HUES6 (cell line): ENCODE results near the gene P3H2.

Experiments used
- H3K27ac ChIP-seq: 2 replicates; pipeline ENCODE4 v1.7.0; 2013; ENCODE audit warnings: low read depth, mild to moderate bottlenecking, low read length, inconsistent platforms
- H3K27me3 ChIP-seq: 2 replicates; pipeline ENCODE4 v1.6.1; 2013; ENCODE audit warnings: low read length; ENCODE audit not compliant: control insufficient read depth, insufficient read depth
- H3K36me3 ChIP-seq: 2 replicates; pipeline ENCODE4 v1.6.1; 2013; ENCODE audit warnings: low read length; ENCODE audit not compliant: control insufficient read depth, insufficient read depth
- H3K4me1 ChIP-seq: 2 replicates; pipeline ENCODE4 v1.6.1; 2013; ENCODE audit warnings: low read length; ENCODE audit not compliant: control insufficient read depth, insufficient read depth
- H3K4me3 ChIP-seq: 2 replicates; pipeline ENCODE4 v1.5.1; 2013; ENCODE audit warnings: low read depth, low read length
- H3K9ac ChIP-seq: one replicate; pipeline ENCODE4 v1.6.1; 2013; ENCODE audit warnings: mild to moderate bottlenecking, low read length
- H3K9me3 ChIP-seq: 2 replicates; pipeline ENCODE4 v1.6.1; 2013; ENCODE audit warnings: low read depth, low read length; ENCODE audit not compliant: control insufficient read depth, insufficient read depth

P3H2 gene

DNA sequence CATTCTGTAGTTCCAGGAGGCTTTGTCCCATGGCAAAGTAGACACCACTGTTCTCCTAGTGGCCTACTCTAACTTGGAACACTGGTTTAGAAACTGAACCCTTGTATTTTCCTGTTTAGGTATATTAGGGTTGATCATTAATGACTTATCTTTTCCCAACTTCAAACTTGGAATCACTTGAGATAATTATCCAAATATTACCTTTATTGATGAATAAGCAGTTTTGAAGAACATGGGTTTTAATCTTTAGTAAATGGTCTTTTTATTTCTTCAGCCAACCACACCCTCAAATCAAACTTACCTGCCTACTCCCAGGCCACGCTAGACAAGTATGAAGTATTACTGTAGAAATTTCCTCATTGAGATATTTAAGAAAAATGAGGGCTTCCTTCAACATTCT, 6.5 kb upstream of the P3H2 start:
- no peaks in the 10 kb centered on the region for H3K9me3 ChIP-seq
- H3K36me3 ChIP-seq: no peaks in the 10 kb centered on the region
- no peaks in the 10 kb centered on the region for H3K27me3 ChIP-seq
- no peak overlapping the region for H3K27ac ChIP-seq
- no peak overlapping the region for H3K4me3 ChIP-seq
- no peak overlapping the region for H3K9ac ChIP-seq
- peaks cover 16% of the 10 kb centered on the region; the same call in 1 of the 2 replicates for H3K4me1 ChIP-seq

GRCh38 chr3:190125436-190126068, 4.9 kb upstream of the P3H2 start:
- H3K4me1 ChIP-seq: peaks cover 16% of the 10 kb centered on the region; the same call in 1 of the 2 replicates
- H3K9me3 ChIP-seq: no peaks in the 10 kb centered on the region
- H3K4me3 ChIP-seq: no peak overlapping the region
- no peak overlapping the region for H3K9ac ChIP-seq
- H3K36me3 ChIP-seq: no peaks in the 10 kb centered on the region
- peaks cover 3% of the 10 kb centered on the region; the same call in 1 of the 2 replicates for H3K27me3 ChIP-seq
- no peak overlapping the region for H3K27ac ChIP-seq

GRCh38 chr3:190124067-190124466, 3.4 kb upstream of the P3H2 start:
- Histone ChIP-seq H3K9me3 (no peaks in the 10 kb centered on the region), H3K27ac (no peak overlapping the region), H3K27me3 (peaks cover 14% of the 10 kb centered on the region; the same call in 1 of the 2 replicates), H3K36me3 (no peaks in the 10 kb centered on the region), H3K9ac (no peak overlapping the region), H3K4me1 (peaks cover 20% of the 10 kb centered on the region), H3K4me3 (no peak overlapping the region)

DNA sequence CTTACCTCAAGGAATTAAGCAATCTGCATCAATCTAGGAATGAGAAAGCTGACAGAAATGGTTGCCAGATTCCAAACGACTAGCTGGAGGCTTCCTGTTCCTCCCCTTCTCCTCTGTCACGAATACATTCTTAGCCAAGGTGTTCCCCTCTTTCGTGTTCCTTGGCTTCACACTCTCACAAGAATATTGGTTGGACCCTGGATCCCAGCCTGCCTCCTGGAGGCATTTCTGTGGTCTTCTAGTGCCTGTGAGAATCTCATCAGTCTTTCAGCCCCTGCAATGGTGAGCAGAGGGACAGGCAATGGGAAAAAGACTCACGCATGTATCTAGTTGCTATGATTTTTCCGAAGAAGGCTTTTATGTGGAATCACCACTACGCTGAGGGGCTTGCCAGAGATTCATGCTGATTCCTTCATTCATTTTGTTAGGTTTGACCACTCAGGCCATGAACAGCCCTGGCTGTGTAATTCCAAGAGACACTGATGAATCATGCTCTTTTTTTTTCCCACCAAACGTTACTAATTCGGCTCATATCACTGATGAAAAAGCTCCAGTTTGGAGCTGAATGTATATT, 1.6 kb upstream of the P3H2 start:
- no peak overlapping the region for H3K27ac ChIP-seq
- H3K4me3 ChIP-seq: peak overlapping the region; percentile 73; the same call in 1 of the 2 replicates

DNA sequence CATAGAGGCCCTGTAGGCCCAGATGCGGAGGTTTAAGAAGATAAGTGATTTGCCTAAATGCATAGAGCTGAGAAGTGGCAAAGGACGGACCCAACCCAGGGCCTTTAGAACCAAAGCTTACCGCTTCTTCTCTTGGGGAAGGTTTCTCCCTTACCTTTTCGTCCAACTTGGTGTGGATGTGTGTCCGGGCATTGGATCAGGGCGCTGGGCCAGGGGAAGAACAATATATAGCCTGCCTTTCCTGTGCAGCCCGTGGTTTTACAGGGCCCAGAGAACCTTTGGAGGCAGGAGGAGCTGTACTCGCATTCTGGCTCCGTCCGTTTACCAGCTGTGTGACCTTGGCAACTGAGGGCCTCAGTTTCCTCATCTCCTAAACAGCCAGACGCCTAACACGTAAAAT, 686 bp upstream of the P3H2 start:
- H3K4me3 ChIP-seq: peak overlapping the region; percentile 73; the same call in 1 of the 2 replicates
- peaks cover 33% of the 10 kb centered on the region for H3K4me1 ChIP-seq
- peaks cover 14% of the 10 kb centered on the region; the same call in 1 of the 2 replicates for H3K27me3 ChIP-seq
- no peak overlapping the region for H3K27ac ChIP-seq
- H3K9me3 ChIP-seq: no peaks in the 10 kb centered on the region
- H3K9ac ChIP-seq: peak overlapping the region; percentile 49
- no peaks in the 10 kb centered on the region for H3K36me3 ChIP-seq

More for the DNA sequence above, 1.6 kb upstream of the P3H2 start:
- H3K9ac ChIP-seq: peak overlapping the region; percentile 49
- H3K36me3 ChIP-seq: no peaks in the 10 kb centered on the region
- no peaks in the 10 kb centered on the region for H3K9me3 ChIP-seq
- peaks cover 14% of the 10 kb centered on the region; the same call in 1 of the 2 replicates for H3K27me3 ChIP-seq
- H3K4me1 ChIP-seq: peaks cover 29% of the 10 kb centered on the region

DNA sequence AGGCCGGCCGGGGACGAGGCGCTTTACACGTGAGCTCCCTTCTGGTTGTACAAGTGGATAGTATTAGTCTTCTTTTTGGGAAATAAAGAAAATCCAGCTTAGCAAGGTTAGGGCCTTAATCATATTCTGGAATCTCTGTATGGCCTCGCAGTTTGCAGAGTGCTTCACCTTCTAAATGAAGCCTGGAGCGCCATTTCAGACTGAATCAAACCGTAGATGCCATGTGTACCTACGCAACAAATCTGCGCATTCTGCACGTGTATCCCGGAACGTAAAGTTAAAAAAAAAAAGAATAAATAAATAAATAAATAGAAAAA, 322 bp upstream of the P3H2 start:
- H3K4me3 ChIP-seq: peak overlapping the region; percentile 73
- peaks cover 36% of the 10 kb centered on the region for H3K4me1 ChIP-seq
- H3K27me3 ChIP-seq: peaks cover 14% of the 10 kb centered on the region; the same call in 1 of the 2 replicates
- peak overlapping the region; percentile 55; the same call in 1 of the 2 replicates for H3K27ac ChIP-seq
- H3K9me3 ChIP-seq: no peaks in the 10 kb centered on the region
- H3K9ac ChIP-seq: peak overlapping the region; percentile 89
- no peaks in the 10 kb centered on the region for H3K36me3 ChIP-seq

GRCh38 chr3:190119461-190120268, 1.0 kb downstream of the P3H2 start:
- H3K27ac ChIP-seq: peak overlapping the region; percentile 55; the same call in 1 of the 2 replicates
- peaks cover 43% of the 10 kb centered on the region for H3K4me1 ChIP-seq

GRCh38 chr3:190118438-190118837, 2.3 kb downstream of the P3H2 start:
- Histone ChIP-seq H3K9ac (no peak overlapping the region), H3K27me3 (peaks cover 14% of the 10 kb centered on the region; the same call in 1 of the 2 replicates), H3K4me3 (peak overlapping the region; percentile 49; the same call in 1 of the 2 replicates), H3K9me3 (no peaks in the 10 kb centered on the region), H3K4me1 (peaks cover 43% of the 10 kb centered on the region), H3K27ac (no peak overlapping the region), H3K36me3 (no peaks in the 10 kb centered on the region; the same call in 1 of the 2 replicates)

More at GRCh38 chr3:190119461-190120268, 1.0 kb downstream of the P3H2 start:
- H3K4me3 ChIP-seq: peak overlapping the region; percentile 73
- no peaks in the 10 kb centered on the region for H3K9me3 ChIP-seq
- H3K9ac ChIP-seq: peak overlapping the region; percentile 89
- H3K27me3 ChIP-seq: peaks cover 14% of the 10 kb centered on the region; the same call in 1 of the 2 replicates
- H3K36me3 ChIP-seq: no peaks in the 10 kb centered on the region; the same call in 1 of the 2 replicates

- H3K9me3 ChIP-seq: no peaks in the 10 kb centered on the region
- H3K4me1 ChIP-seq: peaks cover 43% of the 10 kb centered on the region
- H3K4me3 ChIP-seq: peak overlapping the region; percentile 49; the same call in 1 of the 2 replicates
- H3K9ac ChIP-seq: no peak overlapping the region
- peaks cover 14% of the 10 kb centered on the region; the same call in 1 of the 2 replicates for H3K27me3 ChIP-seq
- H3K27ac ChIP-seq: no peak overlapping the region
- peaks cover 2% of the 10 kb centered on the region; the same call in 1 of the 2 replicates for H3K36me3 ChIP-seq
These were observed 2.7 kb downstream of the P3H2 start for GRCh38 chr3:190117981-190118380.

- Histone ChIP-seq H3K27ac (no peak overlapping the region), H3K4me3 (peak overlapping the region; percentile 5; the same call in 1 of the 2 replicates), H3K4me1 (peaks cover 35% of the 10 kb centered on the region), H3K9ac (no peak overlapping the region), H3K9me3 (no peaks in the 10 kb centered on the region), H3K27me3 (peaks cover 14% of the 10 kb centered on the region; the same call in 1 of the 2 replicates), H3K36me3 (peaks cover 4% of the 10 kb centered on the region; the same call in 1 of the 2 replicates)
These were observed 4.1 kb downstream of the P3H2 start for GRCh38 chr3:190116551-190117067.
